Pancreas (tissue), 10 donors: Measurements from ENCODE around the gene PRSS22. TPM values are rescaled to one million over a fixed set of nuclear protein-coding genes. Genes with fewer than 3 reads are reported as not detected.

ENCODE experiments used
- ATAC-seq, 4 donors: fragments of 200-7000 bp; cut with Tn5 transposase; one replicate each; pipeline versions ENCODE4 v1.8.0 to v1.9.1; 2020; ENCODE audit warnings: mild to moderate bottlenecking in 4 of 4, moderate library complexity in 4 of 4
- DNase-seq, 6 donors: peaks; one replicate each; pipeline ENCODE4 v3.0.0-alpha.2; 2020
- FAIRE-seq: peaks from 2 replicates; lab custom pipeline; 2012; peaks lifted over from hg19 to GRCh38; lab: Jason Lieb, UNC
- H3K27ac ChIP-seq, 4 donors: fragments of 200-600 bp; sonication (generic); 1 replicate in 3 of 4; 2 replicates in 1 of 4; pipeline versions ENCODE4 v1.5.0 to v1.8.0; 2020
- H3K27me3 ChIP-seq, 4 donors: fragments of 200-600 bp; one replicate each; pipeline ENCODE4 v1.8.0; 2021
- H3K36me3 ChIP-seq, 3 donors: fragments of 200-600 bp; sonication (generic) in 1 of 3; one replicate each; pipeline versions ENCODE4 v1.5.0 to v1.8.0; 2020 to 2021
- H3K4me1 ChIP-seq, 3 donors: fragments of 200-600 bp; one replicate each; pipeline ENCODE4 v1.8.0; 2021
- H3K4me3 ChIP-seq, 4 donors: fragments of 200-600 bp; sonication (generic) in 2 of 4; one replicate each; pipeline versions ENCODE4 v1.5.0 to v1.8.0; 2020 to 2021
- H3K9me3 ChIP-seq, 4 donors: fragments of 200-600 bp; one replicate each; pipeline ENCODE4 v1.8.0; 2021
- whole genome bisulfite sequencing, 2 donors: extraction: QIAGEN DNeasy Blood & Tissue Kit; methylation state at CpG; one replicate each; pipeline ENCODE4 v1.1.7; 2013; 5-methylcytosine and 5-hydroxymethylcytosine counted together
- intact Hi-C, 3 donors: fragments of 100-400 bp; cut with DNase I; formaldehyde crosslinking; loops; one replicate each; pipeline versions ENCODE4 v1.11.1 to v1.14.2; 2022
- polyA plus RNA-seq, 2 donors: library from polyadenylated mRNA; stranded (reverse); fragments of 200-250 nt; gene quantifications; one replicate each; pipeline ENCODE4 v1.2.3, GENCODE V29; 2013
- total RNA-seq, 6 donors: library from RNA; stranded (reverse); fragmentation: NEBNext Ultra II Directional in 4 of 6; extraction: Animal tissue kit (Norgen Biotek cat#: 25700) in 4 of 6; gene quantifications; one replicate each; pipeline versions ENCODE4 v1.2.1 to v1.2.4, GENCODE V29; 2021 to 2023
- TF ChIP-seq, protein P1 (sequence below), 4 donors: fragments of 200-600 bp; sonication (generic) in 3 of 4; IDR thresholded peaks; one replicate each; pipeline versions ENCODE4 v1.5.0 to v1.8.0; 2021; ENCODE audit warnings: antibody characterized with exemption in 4 of 4
- donor health status: healthy with polysubstance abuse.
- donor health status: DM: no; HTN: no; CAD: no; lungs with moderate emphysema.
- donor health status: DM: no; HTN: no; CAD: no.
- donor health status: control.
- donor health status: control.
- donor health status: Bipolar disorder and iron deficiency.
- donor health status: DM: yes; HTN: yes; CAD: no.
- donor health status: DM: no; HTN: no; CAD: no.
- donor health status: DM: no; HTN: no; CAD: no.
- donor health status: DM: yes; HTN: yes; CAD: no.

PRSS22 gene
- total and polyA plus RNA-seq, 8 donors: 8.4 to 59.5 (median 16.9) TPM

GRCh38 chr16:2871926-2872325 is 14.0 kb upstream of the PRSS22 start:
- TF ChIP-seq, protein P1, sequence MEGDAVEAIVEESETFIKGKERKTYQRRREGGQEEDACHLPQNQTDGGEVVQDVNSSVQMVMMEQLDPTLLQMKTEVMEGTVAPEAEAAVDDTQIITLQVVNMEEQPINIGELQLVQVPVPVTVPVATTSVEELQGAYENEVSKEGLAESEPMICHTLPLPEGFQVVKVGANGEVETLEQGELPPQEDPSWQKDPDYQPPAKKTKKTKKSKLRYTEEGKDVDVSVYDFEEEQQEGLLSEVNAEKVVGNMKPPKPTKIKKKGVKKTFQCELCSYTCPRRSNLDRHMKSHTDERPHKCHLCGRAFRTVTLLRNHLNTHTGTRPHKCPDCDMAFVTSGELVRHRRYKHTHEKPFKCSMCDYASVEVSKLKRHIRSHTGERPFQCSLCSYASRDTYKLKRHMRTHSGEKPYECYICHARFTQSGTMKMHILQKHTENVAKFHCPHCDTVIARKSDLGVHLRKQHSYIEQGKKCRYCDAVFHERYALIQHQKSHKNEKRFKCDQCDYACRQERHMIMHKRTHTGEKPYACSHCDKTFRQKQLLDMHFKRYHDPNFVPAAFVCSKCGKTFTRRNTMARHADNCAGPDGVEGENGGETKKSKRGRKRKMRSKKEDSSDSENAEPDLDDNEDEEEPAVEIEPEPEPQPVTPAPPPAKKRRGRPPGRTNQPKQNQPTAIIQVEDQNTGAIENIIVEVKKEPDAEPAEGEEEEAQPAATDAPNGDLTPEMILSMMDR (IDR thresholded peaks at IDR 0.05): no peak
- Histone ChIP-seq H3K27ac (no peak overlapping the region), H3K4me1 (no peaks in the 10 kb centered on the region), H3K9me3 (no peaks in the 10 kb centered on the region), H3K27me3 (peaks cover 0 to 5% (median 0%) of the 10 kb centered on the region in 4 donors), H3K36me3 (no peaks in the 10 kb centered on the region), H3K4me3 (no peak overlapping the region)
- DNase-seq (no peak), FAIRE-seq (no peak), ATAC-seq (no peak)
- intact Hi-C loops: loop anchor here in 1 of 3 donors (5.0 kb wide), 1 partner anchor 45 kb away; no protein-coding TSS in a partner anchor
- 55 to 61% methylated on average over 6 of the region's 6 CpGs for WGBS, 2 donors

DNA sequence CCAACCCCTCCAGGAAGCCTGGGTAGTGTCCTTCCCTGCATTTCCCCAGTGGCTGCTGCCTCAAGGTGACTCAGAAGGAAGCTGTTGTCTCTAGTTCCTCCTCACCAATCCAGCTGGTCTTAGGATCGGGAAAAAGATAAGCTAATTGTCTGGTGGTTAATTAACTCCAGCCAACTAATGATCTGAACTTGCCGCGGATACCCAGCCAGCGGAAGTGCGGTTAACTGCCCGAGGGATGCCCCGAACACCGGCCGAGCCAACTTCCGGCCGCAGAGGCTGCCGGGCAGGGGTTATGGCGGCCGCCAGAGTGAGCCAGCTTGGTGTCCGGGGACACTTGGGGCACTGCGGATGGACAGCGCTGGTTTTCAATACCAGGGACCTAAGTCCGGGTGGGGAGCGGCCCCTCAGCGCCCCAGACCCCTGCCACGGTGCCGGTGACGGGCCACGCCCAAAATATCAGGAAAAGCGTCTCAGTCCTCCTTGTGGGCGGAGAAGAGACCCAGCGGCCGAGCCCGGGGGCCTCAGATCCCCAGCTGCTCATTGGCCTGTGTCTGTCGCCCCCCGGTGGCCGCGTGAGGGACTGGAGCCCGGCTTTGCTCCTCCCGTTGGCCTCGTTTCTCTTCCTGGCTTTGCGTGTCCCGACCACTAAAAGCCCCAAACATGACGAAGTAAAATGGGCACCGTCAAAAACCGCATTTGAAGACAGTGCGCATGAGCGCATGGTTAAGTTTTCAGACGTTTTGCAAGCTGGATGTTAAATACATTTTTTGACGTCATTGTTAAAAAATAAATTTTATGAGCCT is 10.2 kb upstream of the PRSS22 start:
- Histone ChIP-seq H3K36me3 (no peaks in the 10 kb centered on the region), H3K27ac (peak overlapping the region; percentile 84 to 92 (median 90)), H3K27me3 (peaks cover 0 to 5% (median 0%) of the 10 kb centered on the region in 4 donors), H3K4me1 (no peaks in the 10 kb centered on the region), H3K4me3 (peak overlapping the region; percentile 40 to 63 (median 48)), H3K9me3 (no peaks in the 10 kb centered on the region)
- 1% methylated on average over 44 to 45 of the region's 45 CpGs for WGBS, 2 donors
- peak; percentile 89 to 98 (median 94) for DNase-seq
- peak; percentile 98 to 99 (median 98) for ATAC-seq
- no peak for FAIRE-seq
- intact Hi-C loops: loop anchor here in 1 of 3 donors (2.0 kb wide), 1 partner anchor 27 kb away; no protein-coding TSS in a partner anchor
- TF ChIP-seq, protein P1 (IDR thresholded peaks at IDR 0.05): peak; percentile 96 to 99 (median 98)

DNA sequence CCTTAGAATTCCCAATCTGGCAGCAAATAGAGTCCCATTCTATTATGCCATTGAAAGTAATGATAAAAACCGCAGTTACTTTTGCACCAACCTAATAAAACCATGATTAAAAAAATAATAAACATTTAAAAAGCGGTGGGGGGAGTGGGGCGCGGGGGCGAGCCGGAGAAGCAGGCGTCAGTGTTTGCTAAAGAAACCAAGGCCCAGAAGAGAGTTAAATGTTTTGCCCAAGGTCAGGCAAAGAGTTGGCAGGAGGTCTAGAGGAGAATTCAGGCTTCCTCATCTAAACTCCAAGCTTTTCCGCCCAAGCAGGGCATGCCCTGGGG is 9.7 kb upstream of the PRSS22 start:
- intact Hi-C loops: no loop called here
- FAIRE-seq (no peak), ATAC-seq (no peak), DNase-seq (no peak)
- peak overlapping the region; percentile 40 to 63 (median 48) for H3K4me3 ChIP-seq
- TF ChIP-seq, protein P1 (IDR thresholded peaks at IDR 0.05): no peak
- H3K4me1 ChIP-seq: no peaks in the 10 kb centered on the region
- WGBS, 2 donors: 10 to 17% methylated on average over 8 of the region's 8 CpGs
- H3K27ac ChIP-seq: peak overlapping the region; percentile 84 to 92 (median 90)
- H3K36me3 ChIP-seq: no peaks in the 10 kb centered on the region
- no peaks in the 10 kb centered on the region for H3K9me3 ChIP-seq
- peaks cover 0 to 5% (median 0%) of the 10 kb centered on the region in 4 donors for H3K27me3 ChIP-seq

DNA sequence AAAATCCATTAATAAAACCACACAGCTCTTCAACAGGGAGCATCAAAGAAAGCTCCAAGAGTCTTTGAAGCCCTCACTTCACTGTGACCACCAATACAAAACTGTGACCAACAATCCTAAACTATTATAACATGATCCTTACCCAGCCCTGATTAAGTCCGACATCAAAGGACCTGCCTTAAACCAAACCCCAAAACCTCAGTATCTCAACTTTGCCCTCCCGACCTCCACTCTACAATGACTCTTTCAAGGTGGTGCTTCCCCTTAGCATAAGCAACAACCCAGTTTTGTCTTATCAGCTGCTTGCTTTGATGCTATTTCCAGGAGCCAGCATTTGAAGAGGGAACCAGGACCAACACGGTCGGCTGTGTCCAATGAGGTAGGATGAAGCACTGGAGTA is 8.5 kb upstream of the PRSS22 start:
- intact Hi-C loops: no loop called here
- H3K36me3 ChIP-seq: no peaks in the 10 kb centered on the region
- FAIRE-seq (no peak), ATAC-seq (no peak), DNase-seq (no peak)
- whole genome bisulfite sequencing, 2 donors: 55 to 63% methylated on average over 4 of the region's 4 CpGs
- peaks cover 0 to 5% (median 0%) of the 10 kb centered on the region in 4 donors for H3K27me3 ChIP-seq
- H3K4me1 ChIP-seq: no peaks in the 10 kb centered on the region
- TF ChIP-seq, protein P1 (IDR thresholded peaks at IDR 0.05): no peak
- no peak overlapping the region for H3K27ac ChIP-seq
- no peaks in the 10 kb centered on the region for H3K9me3 ChIP-seq
- H3K4me3 ChIP-seq: no peak overlapping the region

DNA sequence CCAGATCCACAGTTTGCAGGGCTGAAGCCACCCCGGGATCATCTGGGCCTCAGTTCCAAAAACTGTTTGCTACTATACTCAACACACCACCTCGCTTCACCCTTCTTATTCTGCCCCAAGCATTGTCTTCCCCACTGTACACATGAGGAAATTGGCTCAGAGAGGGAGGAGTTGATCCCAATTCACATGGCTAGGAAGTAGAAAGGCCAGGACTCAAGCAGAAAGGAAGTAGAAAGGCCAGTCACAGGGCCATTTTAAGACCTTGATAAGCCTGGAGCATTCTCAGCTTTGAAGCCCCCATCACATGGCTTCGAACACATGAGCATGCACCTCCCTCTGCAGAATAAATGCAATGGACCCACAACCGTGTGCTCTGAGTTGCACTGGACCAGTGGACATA is 7.7 kb upstream of the PRSS22 start:
- TF ChIP-seq, protein P1 (IDR thresholded peaks at IDR 0.05): no peak
- H3K27ac ChIP-seq: no peak overlapping the region
- DNase-seq: peak in 1 of 6 donors; percentile 6
- H3K4me1 ChIP-seq: no peaks in the 10 kb centered on the region
- H3K27me3 ChIP-seq: peaks cover 0 to 3% (median 0%) of the 10 kb centered on the region in 4 donors
- no peak overlapping the region for H3K4me3 ChIP-seq
- no peak for ATAC-seq
- H3K9me3 ChIP-seq: no peaks in the 10 kb centered on the region
- no peak for FAIRE-seq
- H3K36me3 ChIP-seq: no peaks in the 10 kb centered on the region
- intact Hi-C loops: no loop called here
- WGBS, 2 donors: 61 to 65% methylated on average over 4 of the region's 4 CpGs
